CD4-positive, alpha-beta T cell treated with Interleukin-4 for 1 hour (primary cell): ENCODE results near the gene EXOC4.

ENCODE experiments used
- DNase-seq, 2 donors: peaks; one replicate each; pipeline ENCODE4 v3.0.0-alpha.2; 2020 to 2022

Gene EXOC4

DNA sequence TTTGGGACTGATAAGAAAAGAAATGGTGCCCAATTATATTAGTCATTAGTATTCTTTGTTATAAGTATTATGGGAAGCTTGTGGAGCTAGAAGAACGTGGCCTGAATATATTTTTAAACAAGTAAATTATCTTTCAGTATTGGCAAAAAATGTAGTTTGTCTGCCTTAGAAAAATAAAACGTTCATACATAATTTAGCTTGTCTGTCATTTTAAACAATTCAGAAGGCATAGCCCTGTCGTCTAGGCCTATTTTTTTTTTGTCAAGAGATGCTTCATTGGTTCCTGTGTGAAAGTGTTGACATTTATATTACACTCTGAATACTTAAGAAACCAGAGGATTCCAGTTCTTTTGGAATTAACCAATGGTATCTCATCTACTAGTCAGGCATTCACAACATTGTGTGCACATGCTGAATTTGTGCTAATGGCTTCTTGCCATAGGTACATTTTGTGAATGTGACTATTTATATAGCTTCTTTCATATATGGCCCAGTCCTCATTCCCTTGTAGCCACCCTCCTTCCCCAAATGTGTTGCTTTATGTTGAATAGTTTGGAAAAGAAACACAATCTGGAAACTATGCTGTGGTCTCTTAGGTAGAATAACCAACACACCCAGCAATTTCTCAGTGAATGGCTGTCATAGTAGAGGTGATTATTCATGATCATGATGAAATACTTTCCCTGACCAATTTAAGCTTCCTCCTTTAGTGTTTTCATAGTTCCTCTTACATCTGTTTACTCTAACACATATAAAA is 435.8 kb downstream of the EXOC4 start:
- peak in 1 of 2 donors; percentile 3 for DNase-seq

DNA sequence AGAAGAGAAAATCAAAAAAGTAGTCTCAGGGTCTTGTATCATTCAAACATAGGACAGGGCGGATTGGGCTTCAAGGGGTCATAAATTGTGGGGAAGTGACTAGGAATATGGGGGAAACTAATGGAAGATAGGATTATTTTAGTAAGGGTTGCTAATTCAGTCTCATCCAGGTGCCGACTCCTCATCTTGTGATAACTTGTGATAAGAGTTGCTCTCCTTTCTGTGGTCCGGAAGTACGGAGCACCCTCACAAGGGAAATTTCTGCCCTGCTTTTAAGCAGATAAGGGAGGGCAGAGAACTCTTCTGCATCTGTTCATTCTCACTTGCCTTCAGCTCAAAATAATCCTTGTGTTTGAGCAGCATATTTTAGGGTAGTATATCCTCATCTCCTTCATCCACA is 437.9 kb downstream of the EXOC4 start:
- no peak for DNase-seq

DNA sequence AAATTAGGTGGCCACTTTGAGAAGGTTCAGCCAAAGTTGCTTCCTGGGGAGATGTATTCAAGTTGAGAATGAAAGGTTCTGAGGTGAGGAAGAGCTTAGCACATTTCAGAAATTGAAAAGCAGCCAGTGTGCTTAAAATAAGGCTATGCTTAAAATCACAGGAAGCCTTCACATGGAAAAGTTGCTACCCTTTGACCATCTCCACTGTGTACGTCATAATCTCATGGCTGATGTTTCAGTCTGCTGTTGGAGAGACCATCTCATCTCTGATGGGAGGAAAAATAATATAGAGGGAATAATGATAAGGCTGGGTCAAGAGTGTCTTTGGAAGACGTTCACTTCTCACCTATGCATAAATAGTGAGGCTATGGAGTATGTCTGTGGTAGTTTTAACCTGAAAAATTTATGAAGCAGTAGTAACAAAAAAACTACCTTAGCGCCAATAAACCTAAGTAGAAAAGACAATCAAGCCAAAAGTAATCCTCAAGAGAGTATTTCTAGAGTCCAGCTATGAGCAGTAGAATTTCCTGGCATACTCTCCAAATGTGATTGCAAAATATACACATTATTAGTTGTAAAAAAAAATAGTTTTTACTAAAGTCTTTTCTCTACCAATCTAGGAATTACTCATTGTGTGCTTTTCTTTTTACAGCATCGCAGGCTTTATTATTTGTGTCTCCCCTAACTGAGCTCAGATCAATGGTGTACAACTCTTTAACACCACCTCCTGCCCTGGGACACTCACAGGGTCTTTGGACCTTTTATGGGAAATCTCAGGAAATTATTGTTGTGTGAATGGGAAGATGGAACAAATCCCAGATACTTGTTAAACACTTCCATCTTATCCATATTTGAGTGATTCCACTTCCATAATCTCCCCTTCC is 439.1 kb downstream of the EXOC4 start:
- DNase-seq, result no peak

DNA sequence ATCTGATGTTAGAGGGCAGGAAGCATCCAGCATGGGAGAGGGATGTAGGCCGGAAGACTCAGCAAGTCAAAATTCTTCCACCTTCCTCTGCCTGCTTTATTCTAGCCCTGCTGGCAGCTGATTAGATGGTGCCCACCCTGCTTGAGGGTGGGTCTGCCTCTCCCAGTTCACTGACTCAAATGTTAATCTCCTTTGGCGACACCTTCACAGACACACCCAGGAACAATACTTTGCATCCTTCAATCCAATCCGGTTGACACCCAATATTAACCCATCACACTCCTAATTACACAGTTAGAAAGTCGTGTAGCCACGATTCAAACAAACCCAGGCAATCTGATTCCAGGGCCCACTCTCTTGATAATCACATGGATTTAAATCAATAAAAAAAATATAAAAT is 440.4 kb downstream of the EXOC4 start:
- DNase-seq, result no peak

DNA sequence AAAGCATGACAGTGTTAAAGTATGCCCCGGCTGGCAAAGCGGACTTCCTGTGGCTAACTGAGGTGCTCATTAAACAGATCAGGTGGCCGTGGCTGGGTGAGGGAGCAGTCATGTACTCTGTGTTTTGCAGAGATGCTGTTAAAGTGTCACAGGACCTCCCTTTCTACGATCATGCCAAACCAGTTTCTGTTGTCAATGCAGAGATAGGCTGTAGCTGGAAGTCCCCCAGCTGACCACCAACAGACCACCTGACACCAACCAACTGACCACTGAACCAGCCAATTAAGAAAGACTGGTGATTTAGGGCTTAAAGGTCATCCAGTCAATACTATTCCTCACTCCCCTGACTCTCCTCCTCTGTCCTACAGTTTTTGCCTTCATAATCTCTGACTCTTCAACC is 443.2 kb downstream of the EXOC4 start:
- no peak for DNase-seq

DNA sequence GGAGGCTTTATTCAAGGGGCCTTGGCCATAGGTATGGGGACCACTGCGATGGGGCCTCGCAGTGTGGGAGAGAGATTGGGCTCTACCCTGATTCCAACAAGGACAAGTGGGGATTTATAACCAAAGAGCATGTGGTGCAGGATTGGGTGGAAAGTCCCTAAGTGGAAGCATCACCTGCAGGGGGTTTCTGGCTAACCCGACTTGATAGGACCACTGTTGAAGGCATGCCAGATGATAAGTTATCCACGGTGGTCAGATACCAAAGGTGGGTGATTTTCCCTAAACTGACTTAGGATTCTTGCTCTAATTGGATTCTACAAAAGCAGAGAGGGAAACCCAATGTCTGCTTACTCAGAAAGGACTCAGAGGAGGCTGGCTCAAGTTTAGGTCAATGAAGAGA is 444.7 kb downstream of the EXOC4 start:
- no peak for DNase-seq

DNA sequence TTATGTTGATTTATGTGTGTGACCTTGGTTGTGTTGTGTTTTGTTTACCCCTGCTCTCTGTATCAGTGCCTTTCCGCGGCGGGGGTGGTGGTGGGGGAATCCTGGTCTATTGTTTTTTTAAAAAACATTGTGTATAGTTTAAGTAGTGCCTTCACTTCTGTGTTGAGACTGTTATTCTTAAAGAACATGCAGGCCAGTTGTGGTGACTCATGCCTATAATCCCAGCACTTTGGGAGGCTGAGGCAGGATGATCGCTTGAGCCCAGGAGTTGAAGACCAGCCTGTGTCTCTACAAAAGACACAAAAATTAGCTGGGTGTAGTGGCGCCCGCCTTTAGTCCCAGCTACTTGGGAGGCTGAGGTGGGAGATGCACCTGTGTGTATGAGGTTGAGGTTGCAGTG is 445.2 kb downstream of the EXOC4 start:
- no peak for DNase-seq

DNA sequence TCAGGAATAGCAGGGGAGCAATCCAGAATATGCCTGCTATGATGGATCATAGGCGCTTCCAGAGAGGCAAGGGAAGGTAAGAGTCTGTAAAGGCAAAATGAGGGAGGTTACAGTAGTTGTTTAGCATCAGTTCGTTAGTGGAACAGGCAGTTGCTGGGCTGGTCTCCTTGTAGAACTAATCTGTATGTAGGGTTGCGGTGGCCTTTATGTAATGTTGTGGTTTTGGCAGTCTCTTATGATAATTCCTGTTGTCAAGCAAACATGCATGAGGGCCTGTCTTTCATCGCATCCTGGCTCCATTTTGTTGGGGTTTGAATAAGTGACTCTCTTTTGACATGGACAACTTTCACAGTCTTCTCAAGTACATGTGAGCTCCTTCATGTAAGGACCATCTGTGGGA is 446.5 kb downstream of the EXOC4 start:
- DNase-seq, result no peak

DNA sequence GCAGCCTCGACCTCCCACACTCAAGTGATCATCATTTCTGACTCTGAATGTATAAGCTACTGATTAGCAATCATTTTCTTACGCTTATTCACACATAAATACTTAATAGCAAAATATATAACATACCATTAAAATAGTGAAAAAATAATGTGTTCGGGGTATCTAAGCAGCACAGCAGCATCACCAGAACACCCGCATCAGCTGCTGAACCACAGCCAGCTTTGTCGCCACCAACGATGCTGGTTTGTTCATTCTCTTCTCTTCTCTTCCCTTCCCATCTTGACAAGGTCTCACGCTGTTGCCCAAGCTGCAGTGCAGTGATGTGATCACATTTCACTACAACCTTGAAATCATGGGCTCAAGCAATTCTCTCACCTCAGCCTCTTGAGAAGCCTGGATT is 449.2 kb downstream of the EXOC4 start:
- no peak for DNase-seq

DNA sequence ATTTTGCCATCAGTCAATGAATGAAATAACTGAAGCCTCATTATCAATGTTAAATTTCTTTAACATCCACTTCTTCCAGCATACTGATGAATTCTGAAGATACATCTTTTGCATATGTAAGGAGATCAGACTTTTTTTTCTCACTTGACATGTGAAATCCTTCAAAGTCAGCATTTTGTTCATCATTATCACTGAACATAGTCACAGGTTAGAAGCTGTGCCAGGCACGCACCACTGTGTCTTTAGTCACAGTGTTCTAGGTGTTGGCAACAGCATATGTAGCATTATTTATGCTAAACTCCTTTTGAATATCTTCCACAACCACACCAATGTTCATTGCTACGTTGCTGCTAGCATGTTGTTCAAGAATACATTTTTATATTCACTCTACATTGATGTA is 450.1 kb downstream of the EXOC4 start:
- no peak for DNase-seq

DNA sequence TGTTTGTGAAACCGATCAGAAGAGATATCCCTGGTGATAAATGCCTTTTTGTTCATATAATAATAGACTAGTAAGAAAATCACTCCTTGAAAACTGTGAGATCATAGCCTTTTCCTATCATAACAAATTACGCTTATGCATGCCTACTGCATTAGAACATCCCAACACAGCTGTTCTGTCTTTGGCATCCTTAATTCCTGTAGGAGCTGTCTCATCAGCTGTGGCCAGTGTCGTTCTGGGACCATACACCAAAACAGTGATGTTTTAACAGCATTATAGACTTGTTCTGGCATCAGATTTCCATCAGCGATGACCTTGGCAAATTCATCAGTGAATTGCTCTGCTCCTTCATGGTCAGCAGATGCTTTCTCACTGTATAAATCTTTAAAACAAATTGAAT is 450.7 kb downstream of the EXOC4 start:
- DNase-seq, result no peak

DNA sequence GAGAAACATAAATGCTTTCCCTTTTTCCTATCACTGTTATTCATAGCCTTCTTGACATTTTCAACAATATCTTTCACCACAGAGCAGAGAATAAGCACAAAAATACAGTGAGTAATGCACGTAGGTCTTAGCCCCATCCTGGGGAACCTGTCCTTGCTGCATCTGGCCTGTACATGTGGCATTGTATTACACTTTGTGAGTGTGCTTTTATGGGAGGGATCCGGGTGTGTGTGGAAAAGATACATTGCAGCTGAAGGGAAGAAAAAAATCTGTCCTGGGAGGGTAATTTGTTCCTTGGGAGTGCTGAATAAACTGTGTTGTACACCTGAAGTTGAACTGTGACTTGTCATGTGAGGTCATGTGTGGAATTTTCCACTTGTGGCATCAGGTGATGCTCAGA is 451.6 kb downstream of the EXOC4 start:
- DNase-seq, result no peak

DNA sequence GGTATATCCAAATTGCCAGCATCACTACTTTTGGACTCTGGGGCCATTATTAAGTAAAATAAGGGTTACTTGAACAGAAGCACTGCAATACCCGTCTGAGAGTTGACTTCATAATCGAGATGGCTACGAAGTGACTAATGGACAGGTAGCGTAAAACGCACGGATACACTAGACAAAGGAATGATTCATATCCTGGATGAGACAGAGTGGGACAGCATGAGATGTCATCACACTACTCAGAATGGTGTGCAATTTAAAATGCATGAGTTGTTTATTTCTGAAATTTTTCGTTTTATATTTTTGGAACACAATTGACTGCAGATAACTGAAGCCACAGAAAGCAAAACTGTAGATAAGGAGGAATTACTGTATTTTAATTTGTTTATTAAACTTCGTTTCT is 452.7 kb downstream of the EXOC4 start:
- no peak for DNase-seq

DNA sequence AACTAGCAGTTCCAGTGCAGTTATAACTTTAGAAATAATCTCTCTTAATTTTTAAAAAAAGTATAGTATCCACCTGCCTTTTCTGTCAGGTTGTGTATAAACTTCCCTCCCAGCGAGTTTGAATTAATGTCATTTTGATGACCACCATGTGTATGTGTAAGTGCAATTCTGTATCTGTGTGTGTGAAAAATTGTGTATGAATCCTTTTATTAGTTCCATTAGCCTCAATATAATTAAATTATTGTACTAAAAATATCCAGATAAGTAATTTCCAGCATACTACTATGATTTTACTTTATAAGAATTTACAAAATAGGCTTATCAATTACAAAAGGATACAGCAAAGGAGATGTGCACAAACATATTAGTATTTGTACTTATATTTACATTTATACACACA is 453.1 kb downstream of the EXOC4 start:
- no peak for DNase-seq

DNA sequence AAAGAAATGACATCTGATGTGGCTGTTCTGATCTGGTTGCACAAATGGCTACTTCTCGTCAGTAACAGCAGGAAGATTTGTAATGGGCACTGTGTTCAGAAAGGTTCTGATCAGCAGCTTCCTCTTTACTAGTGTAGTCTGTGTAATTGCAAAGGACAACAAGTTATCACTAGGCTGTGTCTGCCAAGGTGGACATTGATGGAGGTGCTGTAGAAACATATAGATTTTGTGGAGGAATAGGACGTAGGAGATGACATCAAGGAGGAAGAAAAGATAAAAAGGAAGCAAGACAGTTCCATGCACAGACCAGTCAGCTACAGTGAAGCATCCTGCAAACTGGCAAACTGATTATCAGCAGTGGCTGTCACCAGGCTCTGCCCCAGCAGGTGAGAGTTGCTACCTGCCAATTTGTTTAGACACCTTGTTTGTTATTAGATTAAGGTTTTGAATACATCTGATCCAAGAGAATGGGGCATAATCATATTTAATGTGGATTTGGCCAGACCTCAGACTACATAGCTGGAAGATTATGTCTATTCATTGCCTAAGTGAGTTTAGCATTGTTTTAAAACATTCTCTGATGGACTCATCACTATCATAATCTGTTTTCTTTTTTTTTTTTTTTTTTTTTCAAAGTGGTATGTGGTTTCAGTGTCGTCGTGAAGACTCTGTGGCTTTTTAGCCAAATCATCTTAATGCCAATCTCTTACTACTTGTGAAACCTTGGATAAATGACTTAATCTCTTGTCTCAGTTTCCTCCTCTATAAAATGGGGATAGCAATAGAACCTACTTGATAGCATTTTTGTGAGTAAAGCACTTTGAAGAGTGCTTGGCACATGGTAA is 456.4 kb downstream of the EXOC4 start:
- no peak for DNase-seq

DNA sequence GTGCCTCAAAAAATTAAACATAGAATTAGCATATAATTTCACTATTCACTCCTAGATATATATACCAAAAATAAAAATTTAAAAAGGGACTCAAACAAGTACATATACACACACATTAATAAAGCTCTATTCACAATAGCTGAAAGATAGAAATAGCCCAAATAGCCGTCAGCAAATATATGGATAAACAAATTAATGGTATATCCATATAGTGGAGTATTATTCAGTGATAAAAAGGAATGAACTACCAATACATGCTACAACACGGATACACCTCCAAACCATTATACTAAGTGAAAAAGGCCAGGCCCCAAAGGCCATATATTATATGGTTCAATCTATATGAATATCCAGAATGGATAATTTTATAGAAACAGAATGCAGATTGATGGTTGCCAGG is 459.7 kb downstream of the EXOC4 start:
- no peak for DNase-seq

DNA sequence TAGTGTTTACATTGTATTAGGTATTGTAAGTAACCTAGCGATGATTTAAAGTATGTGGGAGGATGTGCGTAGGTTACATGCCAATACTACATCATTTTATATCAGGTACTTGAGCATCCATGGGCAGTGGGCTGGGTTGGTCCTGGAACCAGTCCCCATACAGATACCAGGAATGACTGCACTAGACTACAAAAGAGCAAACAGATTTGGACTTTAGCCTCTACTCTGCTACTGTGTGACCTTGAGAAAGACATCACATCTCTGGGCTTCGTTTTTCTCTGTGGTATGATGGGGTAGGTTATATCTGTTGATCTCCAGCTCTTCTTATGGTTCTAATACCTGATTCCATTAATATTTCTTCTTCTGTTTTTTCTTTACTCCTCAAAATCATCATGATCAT is 461.8 kb downstream of the EXOC4 start:
- no peak for DNase-seq

DNA sequence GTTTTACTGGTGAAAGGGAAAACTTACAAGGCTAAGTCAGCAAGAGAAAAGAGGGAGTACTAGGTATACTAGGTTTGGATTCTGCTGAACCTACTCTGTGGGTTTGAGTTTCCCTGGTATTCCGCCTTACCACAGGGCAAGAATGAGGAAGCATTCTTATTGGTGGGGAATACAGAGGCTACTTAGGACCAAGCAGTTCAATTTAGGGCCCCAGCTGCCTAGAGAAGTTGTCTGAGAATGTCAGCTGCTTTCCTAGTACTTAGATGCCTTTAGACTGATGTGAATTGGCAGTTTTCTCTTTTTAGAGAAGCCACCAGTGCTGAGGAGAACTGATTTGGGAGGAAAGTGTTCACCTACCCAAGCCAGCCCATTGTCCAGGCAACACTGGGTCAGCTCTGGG is 465.3 kb downstream of the EXOC4 start:
- DNase-seq, result no peak

DNA sequence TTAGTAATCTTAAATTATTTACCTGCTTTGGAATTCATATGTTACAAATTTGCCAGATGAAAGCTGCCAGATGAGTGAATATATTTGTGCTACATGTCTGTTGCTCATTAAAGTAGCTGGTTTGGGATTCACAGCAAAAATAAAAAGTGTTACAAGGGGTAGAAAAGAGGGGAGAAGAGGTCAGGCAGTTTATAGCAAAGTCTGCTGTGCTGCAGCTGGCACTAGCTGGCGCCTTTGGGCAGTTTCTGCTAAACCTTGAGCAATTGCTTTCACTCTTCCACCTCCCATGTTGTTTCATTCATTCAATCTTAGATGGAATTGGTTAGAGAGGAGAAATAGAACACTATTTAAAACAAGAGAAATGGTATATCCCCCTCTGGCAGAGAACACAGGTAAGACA is 470.2 kb downstream of the EXOC4 start:
- DNase-seq, result no peak

DNA sequence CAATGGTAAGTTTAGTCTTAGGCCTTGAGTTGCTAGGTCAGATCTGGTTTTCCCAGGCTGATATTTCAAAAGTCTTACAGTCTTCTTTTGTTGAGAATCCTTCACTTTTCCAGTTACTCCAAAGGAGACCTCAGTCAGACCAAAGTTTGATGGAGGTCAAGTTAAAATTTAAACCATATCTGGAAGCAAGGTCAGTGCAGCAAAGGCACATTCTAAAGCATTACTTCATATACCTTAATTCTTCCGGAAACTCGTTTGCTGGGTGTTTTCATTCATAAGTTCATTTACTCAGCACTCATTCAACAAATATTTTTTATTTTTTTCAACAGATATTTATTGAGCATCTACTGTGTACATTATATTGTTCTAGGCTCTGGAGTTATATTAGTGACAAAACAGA is 471.3 kb downstream of the EXOC4 start:
- no peak for DNase-seq

DNA sequence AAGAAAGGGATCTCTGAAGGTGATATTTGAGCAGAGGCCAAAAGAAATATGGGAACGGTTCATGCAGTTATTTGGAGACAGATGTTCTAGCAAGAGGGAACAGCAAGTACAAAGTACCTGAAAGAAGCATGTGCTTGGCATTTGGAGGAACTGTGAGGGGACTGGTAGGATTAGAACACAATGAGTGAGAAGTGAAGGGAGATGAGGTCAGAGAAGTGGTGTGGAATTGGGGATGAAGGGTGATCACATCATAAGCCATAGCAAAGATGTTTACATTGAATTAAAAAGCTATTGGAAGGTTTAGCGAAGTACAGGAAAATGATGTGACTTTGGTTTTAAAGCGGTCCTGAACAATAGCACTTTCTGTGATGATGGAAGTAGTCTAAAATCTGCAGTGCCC is 471.8 kb downstream of the EXOC4 start:
- no peak for DNase-seq

DNA sequence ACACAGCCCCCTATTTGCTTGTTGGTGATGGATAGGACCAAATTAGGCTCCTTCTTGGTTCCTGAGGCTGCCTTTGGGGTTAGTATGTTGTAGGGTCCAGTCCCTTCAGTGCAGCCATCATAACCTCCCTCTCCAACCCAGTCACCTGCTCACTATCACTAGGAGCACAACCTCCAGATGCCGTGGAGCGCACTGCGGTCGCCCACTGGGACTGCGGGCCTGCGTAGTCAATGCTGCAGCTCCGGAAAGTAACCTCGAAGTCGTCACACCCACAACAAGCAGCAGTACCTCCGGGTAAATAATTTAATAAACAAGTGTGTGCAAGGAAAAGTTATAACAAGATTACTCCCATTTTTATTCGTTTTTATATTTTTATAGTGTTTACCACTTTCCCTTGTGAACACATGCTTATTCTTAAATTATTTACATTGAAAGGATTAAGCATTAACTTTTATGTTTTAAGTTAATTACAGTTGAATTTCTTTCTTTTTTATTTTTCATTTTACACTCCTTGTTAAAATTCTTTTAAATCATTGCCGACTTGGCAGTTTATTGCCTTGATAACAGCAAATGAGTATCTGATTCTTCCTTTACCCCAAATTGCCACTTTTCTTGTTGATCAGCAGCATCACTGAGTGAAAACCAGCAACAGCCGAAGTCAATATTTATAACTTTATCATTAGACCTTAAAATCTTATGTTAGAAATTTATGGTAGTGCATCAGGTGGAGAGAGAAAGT is 474.8 kb downstream of the EXOC4 start:
- no peak for DNase-seq

DNA sequence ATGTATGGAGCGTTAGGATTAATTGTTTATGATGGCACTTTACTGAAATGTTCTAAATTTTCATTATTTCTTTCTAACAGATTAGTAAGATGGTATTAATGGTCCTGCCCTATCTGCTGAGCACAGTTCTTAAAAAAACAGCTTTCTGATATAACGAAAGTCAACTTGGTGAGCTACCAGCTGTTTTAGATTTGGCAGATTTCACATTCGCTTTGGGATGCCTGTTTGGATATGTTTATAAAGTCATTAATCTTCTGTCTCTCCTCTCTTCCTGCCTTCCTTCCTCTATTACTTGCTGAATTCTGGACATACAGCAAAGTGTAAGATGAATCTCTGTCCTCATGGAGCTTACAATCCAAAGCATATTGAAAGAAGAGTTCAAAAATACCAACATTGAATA is 477.5 kb downstream of the EXOC4 start:
- no peak for DNase-seq
